Skeletal muscle satellite cell (primary cell): Measurements from ENCODE around the gene GABRG3. TPM values are rescaled to one million over a fixed set of nuclear protein-coding genes. Genes with fewer than 3 reads are reported as not detected.

Source experiments
- H3K27me3 ChIP-seq: 2 replicates; pipeline ENCODE4 v1.7.0; 2013; ENCODE audit warnings: low read length; ENCODE audit not compliant: control insufficient read depth, insufficient read depth
- H3K36me3 ChIP-seq: 2 replicates; pipeline ENCODE4 v1.7.0; 2013; ENCODE audit warnings: mild to moderate bottlenecking, control low read depth, low read length; ENCODE audit not compliant: insufficient read depth
- H3K4me1 ChIP-seq: 2 replicates; pipeline ENCODE4 v1.7.0; 2013; ENCODE audit warnings: low read length; ENCODE audit not compliant: control insufficient read depth, insufficient read depth
- H3K4me2 ChIP-seq: 2 replicates; pipeline ENCODE4 v1.7.0; 2013; ENCODE audit warnings: mild to moderate bottlenecking, low read length
- H3K4me3 ChIP-seq: 2 replicates; pipeline ENCODE4 v1.7.0; 2013; ENCODE audit warnings: low read length
- H3K9ac ChIP-seq: 2 replicates; pipeline ENCODE4 v1.7.0; 2013; ENCODE audit warnings: mild to moderate bottlenecking, low read depth, low read length, moderate library complexity
- H3K9me3 ChIP-seq: replicated peaks from 2 replicates; pipeline ENCODE4 v1.7.0; 2013; ENCODE audit warnings: mild to moderate bottlenecking, control low read depth, low read length
- total RNA-seq: library from RNA; depleted of rRNA; stranded (reverse); fragments of >200 nt; gene quantifications from 2 replicates; pipeline ENCODE4 v1.2.3, GENCODE V29; 2012; rRNA removed

Gene GABRG3
- not detected in 2 replicates for total RNA-seq

DNA sequence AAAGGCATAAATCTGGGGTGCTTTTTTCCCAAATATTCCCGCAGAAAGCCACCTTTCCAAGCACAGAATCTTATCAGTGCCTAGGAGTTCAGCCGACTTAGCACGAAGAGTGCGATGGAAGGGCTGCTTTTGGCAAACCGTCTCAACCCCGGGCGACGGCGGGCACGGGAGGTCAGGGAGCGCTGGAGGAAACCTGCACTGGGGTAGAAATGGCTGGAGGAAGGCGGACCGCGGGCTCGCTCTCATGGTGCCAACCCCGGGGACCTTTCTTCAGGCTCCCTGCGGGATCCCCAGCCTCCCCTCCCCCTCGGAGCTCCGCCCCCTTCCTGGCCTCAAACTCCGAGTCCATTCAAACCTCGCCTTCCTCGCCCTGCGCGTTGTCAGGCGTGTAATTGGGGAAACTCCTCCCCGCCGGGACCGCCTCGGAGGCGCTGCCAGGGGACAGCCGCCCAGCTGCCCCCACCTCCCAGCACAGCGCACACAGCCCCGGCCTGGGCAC is at the start of gene GABRG3:
GABRG3 (plus strand) TSS at position 470 of the 499 bp plus-strand sequence.
- Histone ChIP-seq H3K9me3 (peaks cover 4% of the 10 kb centered on the region), H3K36me3 (no peaks in the 10 kb centered on the region), H3K4me2 (no peak within 1 kb of the TSS), H3K27me3 (no peaks in the 10 kb centered on the region), H3K4me3 (no peak within 1 kb of the TSS), H3K9ac (no peak within 1 kb of the TSS), H3K4me1 (no peaks in the 10 kb centered on the region)

DNA sequence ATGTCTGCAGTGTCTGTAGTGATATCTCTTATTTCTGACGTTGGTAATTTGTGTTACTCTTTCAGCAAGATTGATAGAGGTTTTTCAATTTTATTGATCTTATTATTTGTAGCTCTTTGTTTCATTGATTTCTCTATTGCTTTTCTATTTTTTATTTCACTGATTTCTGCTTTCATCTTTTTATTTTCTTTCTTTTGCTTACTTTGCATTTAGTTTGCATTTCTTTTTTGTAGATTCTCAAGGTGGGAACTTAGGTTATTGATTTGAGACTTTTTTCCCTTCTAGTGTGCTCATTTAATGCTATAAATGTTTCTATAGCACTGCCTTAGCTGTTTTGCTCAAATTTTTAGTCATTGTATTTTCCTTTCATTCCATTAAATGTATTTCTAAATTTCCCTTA is 49.5 kb upstream of the GABRG3 start:
- Histone ChIP-seq H3K9ac (no peak overlapping the region), H3K4me3 (no peak overlapping the region), H3K9me3 (no peaks in the 10 kb centered on the region), H3K36me3 (no peaks in the 10 kb centered on the region), H3K4me2 (no peak overlapping the region), H3K27me3 (no peaks in the 10 kb centered on the region), H3K4me1 (no peaks in the 10 kb centered on the region)

DNA sequence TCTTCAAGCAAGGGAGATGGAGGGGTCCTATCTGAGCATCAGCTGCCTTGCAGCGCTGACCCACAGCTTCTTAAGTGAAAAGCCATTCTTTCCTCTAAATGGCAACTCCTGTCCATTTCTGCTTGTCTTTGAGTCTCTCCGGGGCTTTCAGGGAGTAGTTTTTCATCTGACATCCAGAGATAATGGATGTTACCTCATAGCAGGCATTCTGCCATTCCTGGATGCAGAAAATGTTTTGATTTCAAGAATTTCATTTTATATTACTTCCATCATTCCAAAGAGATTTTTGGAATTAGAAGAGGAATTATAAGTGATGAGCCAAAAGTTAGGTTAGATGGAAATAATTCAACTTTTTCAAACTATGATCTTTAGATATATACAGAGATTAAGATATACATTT is 44.9 kb upstream of the GABRG3 start:
- H3K4me1 ChIP-seq: no peaks in the 10 kb centered on the region
- no peaks in the 10 kb centered on the region for H3K36me3 ChIP-seq
- H3K4me2 ChIP-seq: no peak overlapping the region
- H3K4me3 ChIP-seq: no peak overlapping the region
- H3K27me3 ChIP-seq: no peaks in the 10 kb centered on the region
- no peak overlapping the region for H3K9ac ChIP-seq
- peaks cover 8% of the 10 kb centered on the region for H3K9me3 ChIP-seq

DNA sequence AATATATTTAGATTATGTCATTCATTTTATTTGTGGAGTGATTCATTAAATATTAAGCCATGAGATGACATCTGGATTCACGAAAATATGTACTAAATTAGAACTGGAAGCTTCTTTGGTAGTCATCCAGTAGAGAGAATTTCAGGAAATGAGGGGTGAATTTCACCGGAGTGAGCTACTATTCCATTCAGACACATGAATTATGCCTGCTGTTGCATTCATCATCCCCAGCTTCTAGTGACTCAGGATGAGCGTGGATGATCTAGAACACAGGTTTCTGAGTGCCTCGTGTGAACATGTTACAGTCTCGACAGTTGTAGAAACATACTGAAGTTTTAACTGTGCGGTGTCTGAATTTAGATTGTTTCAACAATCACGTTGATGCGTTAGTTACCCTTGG is 42.9 kb upstream of the GABRG3 start:
- Histone ChIP-seq H3K4me3 (no peak overlapping the region), H3K4me1 (no peaks in the 10 kb centered on the region), H3K27me3 (no peaks in the 10 kb centered on the region), H3K9ac (no peak overlapping the region), H3K4me2 (no peak overlapping the region), H3K36me3 (no peaks in the 10 kb centered on the region), H3K9me3 (peaks cover 8% of the 10 kb centered on the region)

DNA sequence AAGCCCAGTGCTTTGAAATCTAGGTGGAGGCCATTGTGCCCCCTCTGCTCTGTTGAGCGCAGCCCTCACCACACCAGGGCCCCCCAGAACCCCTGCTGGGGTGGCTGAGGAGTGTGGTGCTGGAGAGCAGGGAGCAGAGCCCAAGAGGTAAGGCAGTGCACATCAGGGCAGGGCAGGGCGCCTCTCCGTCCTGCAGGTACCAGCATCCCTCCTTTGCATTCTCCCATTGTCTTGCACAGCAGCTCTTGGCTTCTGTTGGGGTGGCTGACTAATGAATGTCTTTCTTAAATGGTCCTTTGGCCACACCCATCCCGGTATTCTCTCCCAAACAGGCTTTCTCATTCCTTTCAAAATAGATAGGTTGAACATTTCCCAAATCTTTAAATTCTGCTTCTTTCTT is 41.4 kb upstream of the GABRG3 start:
- no peaks in the 10 kb centered on the region for H3K27me3 ChIP-seq
- no peak overlapping the region for H3K4me2 ChIP-seq
- peaks cover 15% of the 10 kb centered on the region for H3K9me3 ChIP-seq
- H3K9ac ChIP-seq: no peak overlapping the region
- no peak overlapping the region for H3K4me3 ChIP-seq
- no peaks in the 10 kb centered on the region for H3K36me3 ChIP-seq
- no peaks in the 10 kb centered on the region for H3K4me1 ChIP-seq

DNA sequence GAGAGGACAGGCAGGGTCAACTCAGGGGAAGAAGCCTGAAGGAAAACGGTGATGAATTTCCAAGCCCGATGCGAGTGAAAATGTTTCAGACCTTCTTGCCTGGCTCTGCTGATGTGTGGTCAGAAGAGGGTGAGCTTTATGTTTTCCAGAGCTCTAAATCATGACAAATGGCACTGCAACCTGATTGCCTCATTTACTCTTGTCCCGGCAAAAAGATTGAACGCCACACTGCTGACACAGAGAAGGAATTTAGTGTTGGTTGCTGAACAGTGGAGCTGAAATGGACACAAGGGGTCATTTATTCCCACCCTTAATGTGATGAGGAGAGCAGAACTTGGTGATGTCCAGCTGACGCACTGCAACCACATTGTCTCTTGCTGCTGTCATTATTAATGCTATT is 36.1 kb upstream of the GABRG3 start:
- H3K36me3 ChIP-seq: no peaks in the 10 kb centered on the region
- H3K9me3 ChIP-seq: peaks cover 21% of the 10 kb centered on the region
- H3K4me2 ChIP-seq: no peak overlapping the region

DNA sequence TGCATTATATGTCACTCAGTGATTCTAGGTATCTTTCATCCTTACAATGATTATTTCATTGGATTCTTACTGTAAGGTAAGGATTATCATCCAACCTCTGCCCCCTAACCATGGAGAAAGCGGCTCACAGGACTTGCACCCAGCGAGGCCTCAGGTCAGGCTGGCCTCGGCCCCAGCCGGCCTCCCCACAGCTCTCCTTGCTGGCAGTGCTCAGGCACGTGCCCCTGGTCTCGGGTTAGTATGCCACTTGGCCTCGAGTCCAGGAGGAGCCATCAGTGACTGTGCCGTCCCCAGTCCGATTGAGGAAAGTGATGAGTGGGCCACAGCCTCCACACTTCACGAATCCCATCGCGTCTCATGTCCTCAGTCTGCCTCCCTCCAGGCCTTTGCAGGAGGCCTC is 35.7 kb upstream of the GABRG3 start:
- H3K9me3 ChIP-seq: peaks cover 21% of the 10 kb centered on the region
- H3K4me3 ChIP-seq: no peak overlapping the region
- no peak overlapping the region for H3K9ac ChIP-seq
- H3K4me1 ChIP-seq: no peaks in the 10 kb centered on the region
- H3K36me3 ChIP-seq: no peaks in the 10 kb centered on the region
- H3K27me3 ChIP-seq: no peaks in the 10 kb centered on the region
- H3K4me2 ChIP-seq: no peak overlapping the region

More for the DNA sequence above, 36.1 kb upstream of the GABRG3 start:
- no peak overlapping the region for H3K4me3 ChIP-seq
- H3K4me1 ChIP-seq: no peaks in the 10 kb centered on the region
- no peaks in the 10 kb centered on the region for H3K27me3 ChIP-seq
- H3K9ac ChIP-seq: no peak overlapping the region

DNA sequence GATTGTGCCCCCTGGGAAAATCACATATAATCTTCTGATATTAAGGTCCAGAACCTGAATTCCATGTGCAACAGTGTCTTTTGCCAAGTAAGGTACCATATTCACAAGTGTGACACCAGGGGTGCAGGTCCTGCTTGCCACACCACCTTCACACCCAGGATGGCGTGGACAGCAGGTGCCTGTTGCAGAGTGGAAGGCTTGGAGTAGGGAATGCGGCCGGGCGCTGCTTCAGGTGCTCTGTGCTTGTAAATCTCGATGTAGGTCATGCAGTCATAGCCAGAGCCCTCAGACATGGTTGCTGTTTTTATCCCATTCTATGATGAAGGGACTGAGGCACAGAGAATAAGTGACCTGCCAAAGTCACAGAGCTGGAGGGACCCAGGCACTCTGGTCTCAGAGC is 34.5 kb upstream of the GABRG3 start:
- Histone ChIP-seq H3K36me3 (no peaks in the 10 kb centered on the region), H3K9ac (no peak overlapping the region), H3K4me1 (no peaks in the 10 kb centered on the region), H3K27me3 (no peaks in the 10 kb centered on the region), H3K4me3 (no peak overlapping the region), H3K4me2 (no peak overlapping the region), H3K9me3 (peaks cover 25% of the 10 kb centered on the region)

DNA sequence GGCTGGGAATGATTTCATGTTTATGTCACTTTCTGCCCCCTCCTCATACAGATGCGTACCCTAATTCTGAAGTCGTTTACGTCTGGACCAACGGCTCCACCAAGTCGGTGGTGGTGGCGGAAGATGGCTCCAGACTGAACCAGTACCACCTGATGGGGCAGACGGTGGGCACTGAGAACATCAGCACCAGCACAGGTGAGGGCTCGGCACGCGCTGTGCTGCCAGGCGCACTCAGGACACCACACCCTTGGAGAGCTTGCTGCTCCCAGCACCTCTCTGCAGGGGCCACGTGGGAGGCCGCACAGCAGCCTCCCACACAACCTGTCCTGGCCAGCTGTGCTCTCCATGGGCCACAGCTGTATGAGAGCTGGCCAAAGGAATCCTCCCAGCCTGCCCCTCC is 33.8 kb upstream of the GABRG3 start:
- Histone ChIP-seq H3K4me1 (no peaks in the 10 kb centered on the region), H3K27me3 (no peaks in the 10 kb centered on the region), H3K9ac (no peak overlapping the region), H3K36me3 (no peaks in the 10 kb centered on the region), H3K4me3 (no peak overlapping the region), H3K4me2 (no peak overlapping the region), H3K9me3 (peaks cover 27% of the 10 kb centered on the region)

DNA sequence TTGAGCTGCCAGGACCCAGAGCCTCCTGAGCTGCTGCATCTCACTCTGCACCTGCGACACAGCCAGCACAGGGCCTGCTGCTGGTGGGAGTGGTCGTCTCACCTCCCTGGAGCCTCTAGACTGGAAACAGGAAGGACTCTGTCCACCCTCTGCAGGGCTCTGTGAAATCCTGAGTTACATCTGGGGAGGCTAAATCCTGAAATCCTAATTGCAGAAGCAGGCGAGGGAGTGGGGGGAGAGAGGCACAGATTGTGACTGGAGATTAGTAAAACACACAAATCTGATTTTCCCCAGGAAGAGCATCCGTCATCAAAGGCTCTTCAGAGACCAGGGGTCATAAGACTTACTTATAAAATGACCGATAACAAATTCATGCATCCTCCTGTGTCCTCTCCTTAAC is 31.6 kb upstream of the GABRG3 start:
- Histone ChIP-seq H3K4me1 (no peaks in the 10 kb centered on the region), H3K9me3 (peaks cover 37% of the 10 kb centered on the region), H3K27me3 (no peaks in the 10 kb centered on the region), H3K9ac (no peak overlapping the region), H3K4me2 (no peak overlapping the region), H3K36me3 (no peaks in the 10 kb centered on the region), H3K4me3 (no peak overlapping the region)

DNA sequence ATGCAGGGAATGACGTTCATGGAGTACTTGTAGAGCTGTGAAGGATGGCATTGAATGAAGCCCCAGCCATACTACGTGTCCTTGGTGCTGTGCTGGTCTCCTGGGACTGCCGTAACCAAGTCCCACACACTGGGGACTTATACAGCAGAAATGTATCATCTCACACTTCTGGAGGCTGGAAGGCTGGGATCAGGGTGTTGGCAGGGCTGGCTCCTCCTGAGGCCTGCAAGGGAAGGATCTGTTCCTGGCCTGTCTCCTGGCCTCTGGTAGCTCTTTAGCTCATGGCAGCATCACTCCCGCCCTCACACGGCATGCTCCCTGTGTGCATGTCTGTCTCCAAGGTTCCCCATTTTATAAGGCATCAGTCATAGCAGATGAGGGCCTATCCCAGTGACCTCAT is 29.5 kb upstream of the GABRG3 start:
- peaks cover 43% of the 10 kb centered on the region for H3K9me3 ChIP-seq
- no peaks in the 10 kb centered on the region for H3K36me3 ChIP-seq
- H3K9ac ChIP-seq: no peak overlapping the region
- H3K4me1 ChIP-seq: no peaks in the 10 kb centered on the region
- H3K27me3 ChIP-seq: no peaks in the 10 kb centered on the region
- no peak overlapping the region for H3K4me3 ChIP-seq
- no peak overlapping the region for H3K4me2 ChIP-seq

DNA sequence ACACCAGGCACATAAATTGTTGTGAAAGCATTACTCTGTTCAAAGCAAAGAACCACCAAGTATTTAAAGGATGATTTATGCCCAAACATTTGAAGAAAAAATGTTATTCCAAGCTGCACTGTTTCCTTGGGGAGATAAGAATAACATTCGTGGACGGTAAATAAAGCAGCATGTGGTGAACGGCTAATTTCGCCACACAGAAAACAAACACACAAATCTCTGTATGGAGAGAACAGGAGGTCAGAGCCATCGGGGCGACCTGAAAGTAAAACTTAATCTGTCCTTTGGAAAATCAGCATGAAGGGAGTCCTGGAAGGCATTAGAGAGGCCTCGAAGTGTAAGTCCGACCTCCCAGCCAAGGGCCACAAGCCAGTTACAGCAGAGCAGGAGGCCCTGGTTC is 27.1 kb upstream of the GABRG3 start:
- H3K4me3 ChIP-seq: no peak overlapping the region
- no peaks in the 10 kb centered on the region for H3K27me3 ChIP-seq
- H3K9ac ChIP-seq: no peak overlapping the region
- H3K36me3 ChIP-seq: no peaks in the 10 kb centered on the region
- H3K4me1 ChIP-seq: no peaks in the 10 kb centered on the region
- H3K9me3 ChIP-seq: peaks cover 35% of the 10 kb centered on the region
- no peak overlapping the region for H3K4me2 ChIP-seq
